Suppressor macrophage treated with lipopolysaccharide for 1 hour (primary cell): ENCODE measurements around the gene NOS1AP.

Experiments
- DNase-seq, 3 donors: peaks; one replicate each; pipeline ENCODE4 v3.0.0-alpha.2; 2020 to 2022

The NOS1AP gene

DNA sequence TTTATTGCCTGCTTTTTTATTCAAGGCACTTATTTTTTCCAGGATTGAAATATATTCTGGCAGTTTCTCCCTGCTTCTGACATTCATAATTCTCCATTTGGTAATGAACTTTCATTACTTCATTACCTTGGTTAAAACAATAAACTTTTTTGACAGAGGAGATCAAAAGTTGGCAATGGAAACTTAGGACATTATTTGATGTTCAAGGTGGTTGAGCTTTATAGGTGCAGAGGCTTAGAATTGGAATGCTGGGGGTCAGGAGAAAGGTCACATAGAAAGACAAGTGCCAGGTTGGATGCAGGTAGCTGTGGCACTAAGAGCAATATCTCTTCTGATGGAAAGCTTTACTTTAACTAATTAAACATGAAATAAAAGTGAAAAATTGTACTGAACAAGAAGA, 154.8 kb downstream of the NOS1AP start:
- DNase-seq = no peak

DNA sequence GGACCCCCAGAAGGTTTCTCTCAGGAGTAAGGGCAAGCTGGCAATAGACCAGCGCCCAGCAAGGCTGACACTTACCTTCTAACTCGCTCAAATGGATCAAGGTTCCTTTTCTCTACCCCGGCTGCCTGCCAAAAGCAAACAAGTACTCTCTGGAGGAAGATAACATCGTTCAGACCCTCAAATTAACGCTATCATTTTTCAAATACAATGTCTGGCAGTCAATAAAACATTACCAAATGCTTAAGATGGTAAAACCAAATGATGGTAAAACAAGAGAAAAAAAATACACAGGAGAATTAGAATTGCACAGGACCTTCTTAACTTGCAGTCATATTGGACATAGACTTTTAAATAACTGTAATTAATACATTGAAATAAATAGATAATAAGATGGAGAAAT, 159.1 kb downstream of the NOS1AP start:
- no peak for DNase-seq

DNA sequence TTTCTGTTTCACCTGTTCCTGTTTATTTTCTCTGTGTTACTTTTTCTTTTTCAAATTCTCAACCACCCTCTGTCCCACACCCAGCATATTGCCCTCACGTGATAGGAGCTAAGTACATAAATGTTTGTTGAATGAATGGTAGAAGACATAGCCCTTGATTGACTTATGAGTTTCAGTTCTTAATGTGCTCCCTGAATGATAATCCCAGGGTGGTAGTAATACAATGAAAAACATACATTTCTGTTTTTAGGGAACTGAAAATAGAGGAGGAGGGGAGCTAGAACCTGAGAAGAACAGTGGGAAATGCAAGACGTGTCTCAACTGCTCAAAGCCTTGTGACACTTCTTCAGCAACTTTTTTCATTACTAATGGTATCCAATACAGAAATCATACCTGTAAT, 160.1 kb downstream of the NOS1AP start:
- DNase-seq = peak; percentile 28 to 48 (median 47)

DNA sequence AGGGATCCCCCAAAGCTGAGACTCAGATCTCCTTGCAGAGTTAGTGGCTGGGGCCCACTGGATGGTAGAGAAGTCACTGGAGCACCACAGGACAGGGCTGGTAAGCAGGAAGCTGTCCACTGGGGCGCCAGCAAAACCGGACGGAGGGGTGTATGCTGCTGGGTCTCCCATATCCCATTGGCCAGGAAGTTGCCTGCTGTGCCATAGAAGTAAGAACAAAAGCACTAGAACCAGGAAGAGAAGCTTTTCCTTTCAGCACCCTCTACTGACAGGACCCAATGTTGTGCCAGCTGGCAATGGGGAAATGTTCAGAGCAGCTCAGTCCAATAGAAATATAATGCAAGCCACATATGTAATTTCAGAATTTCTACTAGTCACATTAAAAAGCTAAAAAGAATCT, 160.6 kb downstream of the NOS1AP start:
- no peak for DNase-seq

DNA sequence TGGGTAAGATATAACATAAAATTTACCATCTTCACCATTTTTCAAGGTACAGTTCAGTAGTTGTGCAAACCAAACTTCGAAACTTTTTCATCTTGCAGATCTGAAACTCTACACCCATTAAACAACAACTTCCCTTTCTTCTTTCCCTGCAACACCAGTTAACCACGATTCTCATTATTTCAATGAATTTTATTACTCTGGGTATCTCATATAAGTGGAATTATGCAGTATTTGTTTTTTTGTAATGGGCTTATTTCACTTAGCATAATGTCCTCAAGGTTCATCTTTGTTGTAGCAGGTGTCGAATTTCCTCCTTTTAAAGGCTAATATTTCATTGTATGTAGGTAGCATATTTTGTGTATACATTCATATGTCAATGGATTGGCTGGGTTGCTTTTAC, 161.0 kb downstream of the NOS1AP start:
- DNase-seq = peak in 1 of 3 donors; percentile 13

- no peak for DNase-seq
These were observed 162.7 kb downstream of the NOS1AP start for GRCh38 chr1:162232034-162232711.

DNA sequence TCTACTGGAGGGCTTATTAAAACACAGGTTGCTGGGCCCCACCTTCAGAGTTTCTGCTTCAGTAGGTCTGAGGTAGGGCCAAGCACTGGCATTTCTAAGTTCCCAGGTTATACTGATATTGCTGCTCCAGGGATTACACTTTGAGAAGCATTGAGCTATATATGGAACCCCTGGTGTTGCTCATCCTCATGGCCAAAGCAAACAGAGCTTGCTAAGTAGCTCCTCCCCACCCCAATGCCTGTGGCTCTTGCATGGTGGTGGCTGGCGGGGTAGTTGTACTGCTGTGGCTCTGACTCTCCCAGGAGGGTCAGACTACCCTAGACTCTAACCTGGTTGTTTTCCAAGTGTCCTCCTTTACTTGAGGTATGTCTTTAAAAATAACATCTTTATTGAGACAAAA, 163.6 kb downstream of the NOS1AP start:
- DNase-seq = no peak

DNA sequence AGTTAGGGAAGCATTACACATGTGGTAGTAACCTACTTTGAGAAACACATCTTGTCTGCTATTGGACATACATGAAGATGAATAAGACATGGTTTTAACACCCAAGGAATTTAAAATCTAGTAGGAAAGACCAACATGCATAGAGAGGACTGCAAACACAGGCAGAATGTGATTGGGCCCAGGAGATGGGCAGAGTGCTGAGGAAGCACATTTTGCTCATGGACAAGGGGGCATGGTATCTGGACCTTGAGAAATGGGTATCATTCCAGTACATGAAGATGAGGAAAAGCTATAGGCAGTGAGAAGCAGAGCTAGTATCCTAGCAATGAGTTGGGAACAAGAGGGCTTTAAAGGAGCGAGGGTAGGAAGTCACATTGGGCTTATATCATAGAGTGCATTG, 164.4 kb downstream of the NOS1AP start:
- DNase-seq = no peak

GRCh38 chr1:162234571-162234970, 165.1 kb downstream of the NOS1AP start:
- DNase-seq = no peak

- peak; percentile 65 to 80 (median 71) for DNase-seq
These were observed 165.8 kb downstream of the NOS1AP start for GRCh38 chr1:162235241-162235800.

GRCh38 chr1:162236201-162236600, 166.7 kb downstream of the NOS1AP start:
- no peak for DNase-seq

DNA sequence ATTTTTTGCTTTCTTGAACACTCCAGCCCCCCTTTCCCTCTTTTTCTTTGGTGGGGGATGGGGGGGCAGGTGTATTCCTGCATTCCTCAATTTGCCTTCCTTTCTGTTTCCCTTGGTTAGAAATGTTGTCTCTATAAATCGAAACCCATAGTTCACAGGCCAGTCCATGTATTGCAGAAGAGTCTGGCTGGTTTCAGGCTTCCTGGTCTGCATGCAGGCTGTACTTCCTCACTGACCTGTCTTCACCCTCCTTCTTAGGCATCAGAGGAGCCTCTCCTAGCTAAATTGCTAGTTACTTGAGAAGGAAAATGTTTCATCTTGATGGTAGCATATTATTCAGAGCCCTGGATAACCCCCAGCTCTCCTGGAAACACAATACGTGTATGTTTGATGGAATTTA, 167.1 kb downstream of the NOS1AP start:
- peak in 2 of 3 donors; percentile 15 to 21 for DNase-seq

GRCh38 chr1:162240577-162240976, 171.1 kb downstream of the NOS1AP start:
- no peak for DNase-seq

DNA sequence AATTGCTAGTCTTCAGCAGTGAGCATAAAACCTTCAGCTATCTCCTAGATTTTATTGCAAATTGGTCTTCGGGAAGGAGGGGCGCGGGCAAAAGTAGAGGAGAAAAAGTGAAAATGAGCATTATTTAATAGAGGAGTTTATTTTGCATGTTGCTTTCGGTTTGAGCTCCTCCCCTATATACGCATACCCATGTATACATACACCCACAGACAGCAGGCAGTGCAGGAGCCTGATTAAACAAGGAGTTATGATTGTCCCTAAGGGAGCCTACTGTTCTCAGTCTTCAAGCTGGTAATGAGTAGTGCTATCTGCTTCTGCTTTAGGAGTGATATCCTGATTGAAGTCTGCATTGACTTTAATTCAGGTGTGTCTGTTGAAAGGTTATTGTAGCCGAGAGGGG, 173.3 kb downstream of the NOS1AP start:
- no peak for DNase-seq

- no peak for DNase-seq
These were observed 179.5 kb downstream of the NOS1AP start for GRCh38 chr1:162248854-162249535.

GRCh38 chr1:162250004-162250730, 180.7 kb downstream of the NOS1AP start:
- no peak for DNase-seq

- no peak for DNase-seq
These were observed 181.6 kb downstream of the NOS1AP start for GRCh38 chr1:162251102-162251501.

- no peak for DNase-seq
These were observed 182.7 kb downstream of the NOS1AP start for GRCh38 chr1:162252214-162252613.

DNA sequence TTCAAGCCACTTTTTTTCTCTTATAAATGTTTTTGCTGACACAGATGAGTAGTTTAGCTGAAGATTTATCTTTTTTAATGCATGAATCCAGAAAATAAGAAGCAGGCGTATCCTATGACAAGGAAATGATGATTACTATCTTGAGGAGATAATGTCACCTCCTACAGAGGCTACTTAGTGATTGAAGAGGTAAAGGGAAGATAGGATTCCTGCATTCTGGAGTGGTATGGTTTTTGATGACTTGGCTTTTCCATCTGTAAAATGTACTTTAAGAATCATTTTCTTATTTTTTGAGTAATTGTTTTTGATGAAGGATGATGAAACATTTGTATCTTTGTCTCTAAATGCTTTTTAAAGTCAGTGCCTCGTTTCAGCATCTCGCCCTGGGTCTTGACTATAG, 184.3 kb downstream of the NOS1AP start:
- DNase-seq = no peak

GRCh38 chr1:162256287-162256686, 186.8 kb downstream of the NOS1AP start:
- DNase-seq = peak in 2 of 3 donors; percentile 11 to 12

DNA sequence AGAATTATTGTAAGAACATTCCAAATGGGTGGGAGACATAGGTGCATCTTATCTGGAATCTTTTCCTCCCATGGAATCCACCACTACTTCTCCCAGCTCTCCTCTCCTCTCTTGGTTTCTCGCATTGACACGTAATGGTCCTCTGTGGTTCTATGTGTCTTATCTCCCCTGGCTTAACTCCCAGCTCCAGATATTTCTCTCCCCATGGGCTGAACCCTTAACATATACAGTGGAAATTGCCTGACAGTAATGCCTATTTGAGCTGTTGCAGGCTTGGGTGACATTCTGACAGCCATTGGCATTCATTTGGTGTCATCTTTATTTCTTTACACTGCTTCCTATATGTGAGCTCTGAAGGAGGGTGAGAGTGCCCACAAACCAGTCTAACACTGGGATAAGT, 188.9 kb downstream of the NOS1AP start:
- DNase-seq = no peak

GRCh38 chr1:162259894-162260455, 190.5 kb downstream of the NOS1AP start:
- no peak for DNase-seq

DNA sequence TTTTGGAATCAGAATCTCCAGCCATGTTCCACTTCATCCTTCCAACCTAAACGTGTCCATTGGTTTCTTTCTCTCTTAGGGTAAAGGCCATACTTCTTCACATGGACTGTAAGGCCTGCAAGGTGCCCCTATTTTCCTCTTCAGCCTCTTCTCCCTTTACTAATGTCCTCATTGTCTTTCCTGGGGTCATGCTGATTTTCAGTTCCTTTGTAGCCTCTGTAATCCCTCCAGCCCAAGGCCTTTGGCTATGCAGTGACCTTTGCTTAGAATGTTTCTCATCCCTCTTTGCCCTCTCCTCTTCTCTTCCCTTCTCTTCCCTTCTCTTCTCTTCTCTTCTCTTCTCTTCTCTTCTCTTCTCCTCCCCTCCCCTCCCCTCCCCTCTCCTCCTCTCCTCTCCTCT, 194.6 kb downstream of the NOS1AP start:
- no peak for DNase-seq
